ENCODE data around the gene MYOM1.

The MYOM1 gene

DNA sequence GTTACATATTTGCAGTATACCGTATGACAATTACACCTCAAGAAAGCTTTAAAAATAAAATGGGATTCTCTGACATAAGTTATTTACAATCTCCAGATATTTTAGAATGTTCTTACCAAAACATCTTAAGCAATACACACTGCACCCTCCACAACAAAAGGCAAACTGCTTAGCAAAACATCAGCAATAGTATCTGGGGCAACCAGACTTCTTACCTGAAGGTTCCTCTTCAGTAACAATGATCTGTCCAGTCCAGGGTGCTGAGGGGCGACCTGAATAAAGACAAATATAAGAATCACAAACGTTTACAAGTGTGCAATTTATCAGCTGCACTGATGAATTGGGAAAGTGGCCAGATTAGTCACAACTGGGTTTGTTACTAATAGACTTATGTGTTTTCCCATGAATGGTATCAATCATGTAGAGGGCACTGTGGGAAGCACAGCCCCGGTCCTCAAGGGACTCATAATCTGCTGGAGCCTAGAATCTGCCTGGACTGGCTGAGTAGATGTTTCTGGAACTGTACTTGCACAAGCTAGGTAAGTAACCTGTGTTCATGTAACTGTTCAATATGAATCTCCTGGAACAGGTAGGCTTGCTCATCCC is 70.7 kb downstream of the MYOM1 start:
- in situ Hi-C loops (cut with HindIII; ENCODE audit: low sequenced_read_pairs) = no loop called here

DNA sequence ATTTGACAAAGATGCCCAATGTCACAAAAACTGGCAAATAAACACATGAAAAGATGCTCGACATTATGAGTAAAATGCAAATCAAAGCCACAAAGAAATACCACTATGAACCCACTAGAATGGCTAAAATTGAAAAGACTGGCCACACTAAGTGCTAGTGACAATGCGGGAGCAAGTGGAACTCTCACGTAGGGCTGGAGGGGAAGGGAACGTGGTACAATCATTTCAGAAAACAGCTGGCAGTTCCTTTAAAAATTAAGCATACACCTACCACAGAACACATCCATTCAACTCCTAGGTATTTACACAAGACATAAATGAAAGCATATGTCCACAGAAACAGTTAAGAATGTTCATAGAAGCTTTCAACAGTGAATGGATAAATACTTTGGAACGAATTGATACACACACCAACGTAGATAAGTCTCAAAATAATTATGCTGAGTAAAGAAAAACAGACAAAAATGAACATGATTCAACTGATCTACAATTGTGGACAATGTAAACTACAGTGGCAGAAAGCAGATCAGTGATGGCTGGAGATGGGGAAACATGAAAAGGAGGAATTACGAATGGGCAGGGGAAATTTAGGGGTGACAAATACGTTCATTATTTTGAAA is 71.7 kb downstream of the MYOM1 start:
- no peak for DNase-seq (ENCODE audit: low read depth)
- in situ Hi-C loops (cut with HindIII; ENCODE audit: low sequenced_read_pairs) = no loop called here
- H3K4me3 ChIP-seq (ENCODE audit: low read depth, low read length) = no peak overlapping the region
- TF ChIP-seq CTCF (IDR thresholded peaks at IDR 0.05; ENCODE audit: low read depth, low read length, missing control alignments) = no peak

More for the DNA sequence above, 70.7 kb downstream of the MYOM1 start:
- H3K4me3 ChIP-seq (ENCODE audit: low read depth, low read length) = no peak overlapping the region
- no peak for TF ChIP-seq CTCF (IDR thresholded peaks at IDR 0.05; ENCODE audit: low read depth, low read length, missing control alignments)
- DNase-seq (ENCODE audit: low read depth) = no peak

DNA sequence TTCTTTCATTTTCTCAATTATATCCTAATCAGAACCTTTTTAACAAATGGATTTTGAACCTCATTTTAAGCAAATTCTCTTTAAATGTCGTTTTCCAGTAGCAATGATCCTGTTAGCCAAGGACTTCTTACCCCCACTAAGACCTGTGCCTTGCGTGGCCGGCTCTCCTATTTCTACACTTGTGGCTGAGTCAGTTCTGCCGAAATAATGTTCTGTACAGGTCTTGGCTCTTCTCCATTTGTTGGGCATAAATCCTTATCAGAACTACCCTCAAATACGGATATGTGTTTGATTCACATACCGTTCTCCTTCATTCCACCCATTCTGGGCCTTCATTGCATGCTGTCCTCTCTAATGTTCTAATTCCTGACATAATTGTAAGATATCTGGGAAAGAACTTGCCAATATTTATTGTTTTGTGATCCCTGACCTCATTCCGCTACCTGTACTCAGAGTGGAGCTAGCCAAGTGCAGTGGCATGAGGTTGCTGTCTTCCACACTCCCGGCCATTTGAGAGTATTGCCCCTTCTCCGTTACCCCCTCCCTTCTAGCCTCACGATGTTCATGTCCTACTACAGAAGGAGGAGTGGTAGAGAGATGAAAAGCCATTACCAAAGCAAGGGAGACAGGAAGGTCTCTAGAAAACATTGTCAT is 78.7 kb downstream of the MYOM1 start:
- H3K4me3 ChIP-seq (ENCODE audit: low read depth, low read length) = no peak overlapping the region
- TF ChIP-seq CTCF (IDR thresholded peaks at IDR 0.05; ENCODE audit: low read depth, low read length, missing control alignments) = no peak
- in situ Hi-C loops (cut with HindIII; ENCODE audit: low sequenced_read_pairs) = no loop called here
- no peak for DNase-seq (ENCODE audit: low read depth)

- in situ Hi-C loops (cut with HindIII; ENCODE audit: low sequenced_read_pairs) = no loop called here
- no peak for TF ChIP-seq CTCF (IDR thresholded peaks at IDR 0.05; ENCODE audit: low read depth, low read length, missing control alignments)
- no peak for DNase-seq (ENCODE audit: low read depth)
- H3K4me3 ChIP-seq (ENCODE audit: low read depth, low read length) = no peak overlapping the region
Observed at GRCh38 chr18:3140342-3140741, 79.4 kb downstream of the MYOM1 start.

DNA sequence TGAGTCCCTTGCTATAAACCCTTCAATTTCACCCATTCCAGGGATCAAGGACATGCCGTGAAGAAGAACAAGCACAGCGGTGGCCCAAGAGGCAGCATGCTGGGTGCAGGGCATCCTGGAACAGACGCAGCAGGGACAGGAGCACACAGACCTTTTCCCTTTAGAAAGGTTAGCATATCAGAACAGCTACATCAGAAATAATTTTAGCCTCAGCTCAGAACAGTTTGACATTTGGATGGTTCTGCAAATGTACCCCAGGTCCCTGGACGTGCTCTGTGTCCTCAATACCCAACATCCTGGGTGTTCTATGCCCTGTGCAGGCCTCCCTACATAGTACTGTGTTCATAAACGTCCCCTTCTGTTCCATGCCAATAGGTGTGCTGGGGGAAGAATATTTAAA is 80.4 kb downstream of the MYOM1 start:
- TF ChIP-seq CTCF (IDR thresholded peaks at IDR 0.05; ENCODE audit: low read depth, low read length, missing control alignments) = no peak
- DNase-seq (ENCODE audit: low read depth) = no peak
- in situ Hi-C loops (cut with HindIII; ENCODE audit: low sequenced_read_pairs) = no loop called here
- H3K4me3 ChIP-seq (ENCODE audit: low read depth, low read length) = no peak overlapping the region

DNA sequence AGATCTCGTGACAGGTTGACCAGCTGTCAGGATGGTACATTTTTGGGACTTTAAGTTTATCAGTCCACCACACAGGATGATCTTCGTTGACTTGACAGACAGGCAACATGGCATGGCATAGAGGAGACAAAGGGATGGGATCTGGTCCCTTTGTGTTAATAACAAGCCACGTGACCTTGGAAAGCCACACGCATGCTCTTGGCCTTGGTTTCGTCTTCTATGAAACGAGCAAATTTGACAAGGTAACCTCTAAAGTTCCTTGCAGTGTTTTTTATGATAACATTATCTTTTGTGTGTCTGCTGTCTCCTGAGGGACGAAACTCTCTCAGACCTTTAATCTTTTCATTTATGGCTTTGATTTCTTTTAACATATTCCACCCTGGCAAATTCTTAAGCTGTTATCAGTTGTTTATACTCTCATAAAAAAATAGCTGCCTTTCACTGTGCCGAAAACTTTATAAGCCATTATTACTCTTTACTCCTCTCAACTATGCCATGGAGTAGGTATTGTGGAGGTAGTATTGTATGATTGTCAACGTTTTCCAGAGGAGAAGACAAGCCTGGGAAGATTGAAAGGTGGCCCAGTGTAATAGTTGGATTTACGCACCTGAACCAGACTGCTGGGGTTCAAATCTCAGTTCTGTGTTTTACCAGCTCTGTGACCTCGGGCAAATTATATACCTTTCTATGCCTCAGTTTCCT is 81.3 kb downstream of the MYOM1 start:
- no peak for TF ChIP-seq CTCF (IDR thresholded peaks at IDR 0.05; ENCODE audit: low read depth, low read length, missing control alignments)
- DNase-seq (ENCODE audit: low read depth) = no peak
- H3K4me3 ChIP-seq (ENCODE audit: low read depth, low read length) = no peak overlapping the region
- in situ Hi-C loops (cut with HindIII; ENCODE audit: low sequenced_read_pairs) = no loop called here
